ENCODE results near the gene TERT. TPM values are rescaled to one million over a fixed set of nuclear protein-coding genes. Genes with fewer than 3 reads are reported as not detected.

Gene TERT
- total and polyA plus RNA-seq, 2 of the 8 experiments (the other 6 are each of a cell fraction or from before 2014, with no cell fraction given) = 13.1 to 23.1 TPM

- no peak for TF ChIP-seq KDM1A (IDR thresholded peaks at IDR 0.05; ENCODE audit: borderline replicate concordance, low read length)
- TF ChIP-seq E2F6 (IDR thresholded peaks at IDR 0.05) = no peak
These were observed 72.1 kb downstream of the TERT start (continued) for GRCh38 chr5:1222621-1223277.
